Head of caudate nucleus (tissue), 42 donors: ENCODE data around the gene CTNNBL1.
"Not testable (repeated sequence)": the region's sequence is repeated elsewhere in the genome, so short reads cannot be mapped to it uniquely, and the experiment has no call there.

Experiments used
- DNase-seq, 42 donors: peaks; one replicate each; pipeline versions ENCODE4 v3.0.0 to v3.0.0-alpha.2; 2020 to 2021; ENCODE audit warnings: mixed read lengths in 7 of 42
- intact Hi-C: fragments of 100-400 bp; cut with DNase I; formaldehyde crosslinking; loops from one replicate; pipeline ENCODE4 v1.15.0; 2022

The CTNNBL1 gene

GRCh38 chr20:37693635-37694626 lies at the start of gene CTNNBL1:
Gene CTNNBL1, plus strand, starts transcription at chr20:37694030. Its CDS starts 93 bp downstream, at chr20:37694123.
- intact Hi-C loops: no loop called here
- peak; percentile 94 to 99 (median 97) for DNase-seq

- intact Hi-C loops: no loop called here
- no peak for DNase-seq
Observed at GRCh38 chr20:37644605-37645004, 49.2 kb upstream of the CTNNBL1 start.

- intact Hi-C loops: no loop called here
- DNase-seq: no peak
Observed at GRCh38 chr20:37647946-37648345, 45.9 kb upstream of the CTNNBL1 start.

- intact Hi-C loops: no loop called here
Observed at GRCh38 chr20:37649017-37649416, 44.8 kb upstream of the CTNNBL1 start.

GRCh38 chr20:37649676-37650370 lies 44.0 kb upstream of the CTNNBL1 start:
- intact Hi-C loops: no loop called here
- DNase-seq: no peak

More at GRCh38 chr20:37649017-37649416, 44.8 kb upstream of the CTNNBL1 start:
- no peak for DNase-seq

- no peak for DNase-seq
- intact Hi-C loops: no loop called here
Observed at GRCh38 chr20:37650661-37651060, 43.2 kb upstream of the CTNNBL1 start.

- intact Hi-C loops: no loop called here
- DNase-seq: peak in 19 of 42 donors; percentile 13 to 50 (median 23)
Observed at GRCh38 chr20:37651932-37652331, 41.9 kb upstream of the CTNNBL1 start.

- intact Hi-C loops: no loop called here
- no peak for DNase-seq
Observed at GRCh38 chr20:37656945-37657344, 36.9 kb upstream of the CTNNBL1 start.

GRCh38 chr20:37657924-37658804 lies 35.7 kb upstream of the CTNNBL1 start:
- intact Hi-C loops: no loop called here
- no peak for DNase-seq

GRCh38 chr20:37661519-37661918 lies 32.3 kb upstream of the CTNNBL1 start:
- no peak for DNase-seq
- intact Hi-C loops: no loop called here

- DNase-seq: peak in 13 of 42 donors; percentile 7 to 66 (median 22)
- intact Hi-C loops: no loop called here
Observed at GRCh38 chr20:37662308-37662707, 31.5 kb upstream of the CTNNBL1 start.

GRCh38 chr20:37664595-37664994 lies 29.2 kb upstream of the CTNNBL1 start:
- intact Hi-C loops: not testable (repeated sequence)

GRCh38 chr20:37668166-37668565 lies 25.7 kb upstream of the CTNNBL1 start:
- DNase-seq: peak in 36 of 42 donors; percentile 11 to 82 (median 50)
- intact Hi-C loops: no loop called here

More at GRCh38 chr20:37664595-37664994, 29.2 kb upstream of the CTNNBL1 start:
- DNase-seq: not testable (repeated sequence)

GRCh38 chr20:37669062-37669772 lies 24.6 kb upstream of the CTNNBL1 start:
- no peak for DNase-seq

GRCh38 chr20:37669773-37670236 lies 24.0 kb upstream of the CTNNBL1 start:
- peak in 1 of 42 donors; percentile 2 for DNase-seq
- intact Hi-C loops: no loop called here

More at GRCh38 chr20:37669062-37669772, 24.6 kb upstream of the CTNNBL1 start:
- intact Hi-C loops: no loop called here

GRCh38 chr20:37670351-37670791 lies 23.5 kb upstream of the CTNNBL1 start:
- DNase-seq: peak in 29 of 42 donors; percentile 10 to 53 (median 26)
- intact Hi-C loops: no loop called here

GRCh38 chr20:37672143-37672542 lies 21.7 kb upstream of the CTNNBL1 start:
- DNase-seq: no peak
- intact Hi-C loops: no loop called here

GRCh38 chr20:37673444-37673843 lies 20.4 kb upstream of the CTNNBL1 start:
- DNase-seq: no peak
- intact Hi-C loops: no loop called here
